Suprapubic skin (tissue), 3 donors: Measurements from ENCODE around the gene TREH.

Experiments
- EP300 ChIP-seq: sonication (generic); formaldehyde crosslinking; IDR thresholded peaks from one replicate; pipeline ENCODE4 v1.6.1; 2017; ENCODE audit warnings: antibody characterized with exemption
- POLR2A ChIP-seq, 2 donors: fragments of 450-650 bp; IDR thresholded peaks; one replicate each; pipeline ENCODE4 v1.6.1; 2017; ENCODE audit warnings: antibody characterized with exemption in 2 of 2, mild to moderate bottlenecking in 2 of 2, moderate library complexity in 2 of 2
- TF ChIP-seq, protein P1 (sequence below), 2 donors: fragments of 200-600 bp in 1 of 2; fragments of 450-650 bp in 1 of 2; sonication (generic) in 1 of 2; IDR thresholded peaks; one replicate each; pipeline ENCODE4 v1.5.1; 2016 to 2019; ENCODE audit warnings: antibody characterized with exemption in 2 of 2, mild to moderate bottlenecking in 1 of 2, moderate library complexity in 1 of 2

DNA sequence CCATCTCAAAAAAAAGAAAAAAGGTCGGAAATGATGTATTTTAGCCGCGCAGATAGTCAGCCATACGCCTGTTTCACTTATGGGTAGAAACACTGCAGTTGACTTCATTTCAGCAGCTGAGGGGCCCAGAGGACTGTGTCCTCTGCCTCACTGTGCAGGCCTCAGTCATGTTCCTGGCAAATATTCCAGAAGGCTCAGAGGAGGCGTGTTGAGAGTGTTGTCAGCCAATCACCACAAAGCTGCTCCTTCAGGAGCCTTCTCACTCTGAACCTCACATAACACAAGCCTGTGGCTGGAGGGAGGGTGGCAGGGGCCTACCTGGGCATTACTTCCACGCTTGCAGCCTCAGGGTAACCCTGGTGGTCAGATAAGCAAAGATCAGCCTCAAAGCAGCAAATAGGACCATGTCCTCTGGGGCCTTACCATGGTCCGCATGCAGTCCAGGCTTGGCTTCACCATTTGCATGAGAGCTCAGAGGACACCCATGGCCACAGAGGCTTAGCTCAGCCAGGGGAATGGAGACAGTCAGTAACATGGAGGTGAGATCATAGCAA lies 17.3 kb upstream of the TREH start:
- TF ChIP-seq POLR2A (IDR thresholded peaks at IDR 0.05) (no peak), EP300 (no peak)
- TF ChIP-seq, protein P1, sequence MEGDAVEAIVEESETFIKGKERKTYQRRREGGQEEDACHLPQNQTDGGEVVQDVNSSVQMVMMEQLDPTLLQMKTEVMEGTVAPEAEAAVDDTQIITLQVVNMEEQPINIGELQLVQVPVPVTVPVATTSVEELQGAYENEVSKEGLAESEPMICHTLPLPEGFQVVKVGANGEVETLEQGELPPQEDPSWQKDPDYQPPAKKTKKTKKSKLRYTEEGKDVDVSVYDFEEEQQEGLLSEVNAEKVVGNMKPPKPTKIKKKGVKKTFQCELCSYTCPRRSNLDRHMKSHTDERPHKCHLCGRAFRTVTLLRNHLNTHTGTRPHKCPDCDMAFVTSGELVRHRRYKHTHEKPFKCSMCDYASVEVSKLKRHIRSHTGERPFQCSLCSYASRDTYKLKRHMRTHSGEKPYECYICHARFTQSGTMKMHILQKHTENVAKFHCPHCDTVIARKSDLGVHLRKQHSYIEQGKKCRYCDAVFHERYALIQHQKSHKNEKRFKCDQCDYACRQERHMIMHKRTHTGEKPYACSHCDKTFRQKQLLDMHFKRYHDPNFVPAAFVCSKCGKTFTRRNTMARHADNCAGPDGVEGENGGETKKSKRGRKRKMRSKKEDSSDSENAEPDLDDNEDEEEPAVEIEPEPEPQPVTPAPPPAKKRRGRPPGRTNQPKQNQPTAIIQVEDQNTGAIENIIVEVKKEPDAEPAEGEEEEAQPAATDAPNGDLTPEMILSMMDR (IDR thresholded peaks at IDR 0.05): no peak
